UCSD-AML1 (cell line): ENCODE data around the gene GRK2.
A peak's percentile ranks its signal among the peaks of the same experiment; 100 is the strongest.

Experiments used
- DNase-seq: peaks from one replicate; lab custom pipeline; 2025; ENCODE audit not compliant: unreplicated experiment; lab: John Stamatoyannopoulos, UW

The GRK2 gene

DNA sequence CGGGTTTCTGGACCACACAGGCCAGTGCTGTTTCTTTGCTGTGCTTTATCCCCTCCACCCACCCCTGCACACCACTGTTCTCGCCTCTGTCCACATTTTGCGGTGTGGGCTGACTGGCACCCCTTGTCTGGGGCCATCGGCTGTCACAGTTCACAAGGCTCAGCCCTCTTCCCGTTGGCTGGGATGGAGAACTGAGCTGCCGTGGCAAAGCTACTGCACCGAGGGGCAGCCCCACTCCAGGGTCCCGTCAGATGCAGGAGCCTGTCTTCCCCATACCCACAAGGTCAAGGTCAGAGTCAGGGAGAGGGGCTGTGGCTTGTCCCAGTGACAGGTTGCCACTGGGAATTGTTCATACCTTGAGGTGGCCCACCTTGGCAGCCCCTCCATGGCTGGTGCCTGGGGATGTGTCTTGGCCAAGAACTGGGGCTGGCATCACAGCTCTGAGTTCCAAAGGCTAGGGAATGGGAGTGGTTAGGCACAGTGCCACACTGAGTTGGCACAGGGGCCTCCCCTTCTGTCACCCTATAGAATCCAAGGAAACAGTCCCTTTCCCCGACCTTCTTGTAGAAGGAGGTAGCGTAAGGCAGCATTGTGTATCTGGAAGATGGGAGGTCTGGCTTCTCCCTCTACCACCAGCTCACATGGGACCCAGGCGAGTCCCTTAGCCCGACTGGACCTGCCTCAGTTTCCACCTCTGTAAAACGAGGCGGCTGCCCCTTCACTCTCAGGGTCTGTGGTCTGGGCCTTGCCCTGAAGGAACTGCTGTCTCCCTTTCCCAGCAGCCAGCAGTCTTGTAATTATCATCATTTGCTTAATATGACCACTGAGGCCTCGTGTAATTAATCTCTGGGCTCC lies 3.4 kb downstream of the GRK2 start:
- no peak for DNase-seq

DNA sequence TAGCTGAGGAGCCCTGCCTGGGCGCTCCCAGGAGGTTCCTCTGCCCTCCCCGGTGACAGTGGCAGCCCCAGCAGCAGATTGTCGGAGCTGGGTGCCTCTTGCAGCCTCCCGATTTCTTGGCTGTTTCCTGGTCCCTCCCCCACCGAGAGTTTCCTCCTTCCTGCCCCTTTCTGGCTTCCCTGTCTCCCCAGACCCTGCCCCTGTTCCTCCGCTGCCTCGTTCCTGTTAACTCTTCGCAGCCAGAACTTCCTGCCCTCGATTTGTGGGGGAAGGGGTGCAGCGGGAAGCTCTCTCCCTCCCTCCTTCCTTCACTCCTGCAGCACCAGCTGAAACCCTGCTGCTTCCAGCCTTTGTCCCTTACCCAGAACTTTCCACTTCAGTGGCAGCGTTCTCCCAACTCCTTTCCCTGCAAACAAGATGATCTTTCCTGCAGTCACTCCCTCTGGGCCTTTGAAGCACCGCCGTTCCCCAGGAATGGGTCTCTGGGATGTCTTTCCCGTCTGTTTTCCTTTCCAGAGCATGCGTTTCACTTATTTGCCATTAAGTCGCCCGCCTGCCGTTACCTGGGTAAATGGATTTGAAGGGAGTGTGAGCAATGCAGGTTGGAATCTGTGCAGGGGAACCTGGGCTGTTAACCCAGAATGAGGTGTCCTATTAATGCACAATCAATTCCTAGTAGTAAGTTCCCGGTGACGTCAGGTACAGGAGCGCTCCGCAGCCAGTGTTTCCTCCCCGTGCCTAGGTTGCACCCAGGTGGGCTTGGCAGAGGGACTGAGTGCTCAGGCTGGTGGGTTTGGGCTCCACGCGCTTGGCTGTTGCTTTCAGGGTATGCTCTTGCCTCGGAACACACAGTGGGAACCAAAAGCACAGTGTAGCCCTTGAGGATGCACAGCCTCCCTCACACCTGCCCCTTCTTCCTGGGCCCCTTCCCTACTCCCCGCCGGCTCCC lies 4.3 kb downstream of the GRK2 start:
- DNase-seq: peak; percentile 84

DNA sequence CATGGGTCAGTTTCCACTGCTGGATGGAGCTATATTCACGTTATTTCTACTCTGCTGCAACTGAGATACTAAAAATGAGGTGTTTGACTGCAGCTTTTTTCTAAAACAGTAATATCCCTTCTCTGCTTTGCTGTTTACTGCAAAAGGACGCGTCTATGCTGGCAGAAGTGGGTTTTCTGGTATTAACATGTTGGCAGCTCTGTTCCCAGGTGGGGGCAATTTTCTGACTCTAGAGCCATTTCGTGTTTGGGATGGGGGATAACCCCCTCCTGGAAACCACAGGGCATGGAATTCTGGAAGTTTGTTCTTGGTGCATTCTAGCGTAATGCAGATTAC lies 4.9 kb downstream of the GRK2 start:
- no peak for DNase-seq

DNA sequence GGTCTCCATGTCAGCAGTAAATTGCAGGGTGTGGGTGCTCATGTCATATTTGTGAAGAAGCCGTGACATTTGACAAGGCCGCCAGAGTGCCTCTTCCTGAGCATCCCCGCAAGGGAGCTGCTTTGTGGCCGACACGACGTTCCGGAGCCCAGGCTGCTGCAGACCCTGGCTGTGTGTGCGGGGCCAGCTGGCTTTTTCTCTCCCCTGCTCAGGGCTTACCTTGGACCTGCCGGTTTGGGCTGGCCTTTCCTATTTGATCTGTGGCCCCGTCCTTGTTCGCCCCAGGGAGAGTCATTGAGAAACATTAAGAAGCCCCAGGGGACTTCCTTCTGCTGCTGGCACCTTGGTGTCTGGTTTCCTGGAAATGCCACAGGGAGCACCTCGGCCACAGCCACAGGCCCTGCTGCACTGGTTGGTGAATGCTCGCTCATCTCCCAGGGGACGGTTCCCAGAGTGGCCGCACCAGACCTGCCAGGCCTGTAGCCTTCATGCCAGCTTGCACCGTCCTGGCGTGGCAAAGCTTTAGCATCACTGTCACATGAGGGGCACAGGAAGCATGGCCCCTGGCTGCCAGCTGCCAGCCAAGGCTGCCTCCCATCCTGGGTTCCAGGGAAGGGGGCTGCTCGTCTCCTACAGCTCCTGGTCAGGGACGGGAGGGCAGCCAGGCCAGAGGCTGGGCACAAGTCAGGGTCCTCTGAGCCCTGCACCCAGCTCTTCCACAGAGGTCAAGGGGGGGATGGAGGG lies 5.4 kb downstream of the GRK2 start:
- peak; percentile 67 for DNase-seq

DNA sequence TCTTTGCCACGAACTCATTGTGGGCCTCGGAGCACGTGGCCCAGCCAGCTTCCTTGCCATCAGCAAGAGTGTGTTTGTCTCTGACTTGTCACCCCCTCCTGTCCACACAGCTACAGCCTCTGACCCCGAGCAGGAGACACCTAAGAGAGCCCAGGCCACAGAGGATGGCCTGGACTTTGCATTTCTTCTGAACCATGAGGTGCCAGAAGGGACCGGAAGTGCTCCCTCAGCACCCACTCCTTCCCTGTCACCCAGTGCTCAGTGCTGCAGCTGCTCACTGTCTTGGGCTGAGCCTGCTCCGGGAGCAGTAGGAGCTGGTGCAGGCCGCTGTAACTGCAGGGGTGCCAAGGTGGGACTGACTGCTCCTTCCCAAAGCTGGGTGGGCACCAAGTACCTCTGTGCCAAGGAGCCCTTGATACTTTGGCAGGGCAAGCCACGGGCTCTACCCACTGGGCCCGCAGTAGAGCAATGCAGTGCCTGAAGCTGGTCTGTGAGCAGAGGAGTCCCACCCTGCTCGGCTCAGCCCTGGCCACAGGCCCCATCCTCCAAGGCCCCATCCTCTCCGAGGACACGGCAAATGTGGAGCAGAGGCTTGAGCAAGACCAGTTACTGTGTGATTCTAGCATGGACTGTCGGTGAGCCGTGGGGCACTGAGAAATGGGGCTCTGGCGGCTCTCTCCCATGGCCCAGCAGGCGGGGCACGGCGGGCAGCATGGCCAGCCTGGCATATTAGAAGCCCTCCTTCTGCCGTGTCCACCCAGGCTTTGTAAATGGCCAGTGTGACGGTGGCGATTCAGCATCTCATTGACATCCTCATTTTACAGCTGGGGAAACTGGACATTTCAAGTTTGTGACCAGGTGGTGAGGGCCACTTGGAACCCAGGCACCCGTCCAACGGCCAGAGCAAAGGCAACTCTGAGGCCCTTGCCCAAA lies 6.3 kb downstream of the GRK2 start:
- no peak for DNase-seq

DNA sequence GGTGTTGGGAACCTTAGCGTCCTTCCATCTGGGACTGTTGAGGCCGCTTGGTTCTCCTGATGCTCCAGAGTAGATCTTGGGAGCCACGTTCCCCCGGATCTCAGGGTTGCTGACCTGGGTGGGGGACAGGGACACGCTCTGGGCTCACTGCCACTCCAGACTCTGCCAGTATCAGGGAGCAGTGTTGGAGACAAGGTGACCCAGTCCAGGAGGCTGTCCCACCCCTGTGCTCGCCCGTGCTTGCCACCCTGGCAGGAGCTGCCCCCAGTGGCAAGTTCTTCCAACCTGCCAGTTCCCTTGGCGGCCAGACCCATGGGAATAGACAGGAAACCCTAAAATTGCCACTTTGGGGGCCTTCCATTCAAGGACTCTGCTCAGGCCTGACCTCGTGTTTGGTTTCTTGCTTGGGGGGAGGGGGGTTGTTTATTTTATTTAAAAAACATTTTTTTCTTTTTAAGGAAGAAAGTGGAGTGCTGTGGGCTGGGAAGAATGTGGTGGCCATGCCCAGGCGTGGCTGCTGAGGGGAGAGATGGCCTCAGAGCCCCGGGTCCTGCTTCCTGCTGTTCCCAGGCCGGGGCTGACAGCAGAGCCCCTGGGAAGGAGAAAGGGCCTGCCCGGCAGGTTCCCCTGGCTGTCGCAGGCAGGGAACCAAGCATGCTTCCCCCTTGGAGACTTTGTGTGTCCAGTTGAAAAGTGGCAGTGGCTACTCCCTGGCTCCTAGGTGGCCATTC lies 7.2 kb downstream of the GRK2 start:
- DNase-seq: no peak

DNA sequence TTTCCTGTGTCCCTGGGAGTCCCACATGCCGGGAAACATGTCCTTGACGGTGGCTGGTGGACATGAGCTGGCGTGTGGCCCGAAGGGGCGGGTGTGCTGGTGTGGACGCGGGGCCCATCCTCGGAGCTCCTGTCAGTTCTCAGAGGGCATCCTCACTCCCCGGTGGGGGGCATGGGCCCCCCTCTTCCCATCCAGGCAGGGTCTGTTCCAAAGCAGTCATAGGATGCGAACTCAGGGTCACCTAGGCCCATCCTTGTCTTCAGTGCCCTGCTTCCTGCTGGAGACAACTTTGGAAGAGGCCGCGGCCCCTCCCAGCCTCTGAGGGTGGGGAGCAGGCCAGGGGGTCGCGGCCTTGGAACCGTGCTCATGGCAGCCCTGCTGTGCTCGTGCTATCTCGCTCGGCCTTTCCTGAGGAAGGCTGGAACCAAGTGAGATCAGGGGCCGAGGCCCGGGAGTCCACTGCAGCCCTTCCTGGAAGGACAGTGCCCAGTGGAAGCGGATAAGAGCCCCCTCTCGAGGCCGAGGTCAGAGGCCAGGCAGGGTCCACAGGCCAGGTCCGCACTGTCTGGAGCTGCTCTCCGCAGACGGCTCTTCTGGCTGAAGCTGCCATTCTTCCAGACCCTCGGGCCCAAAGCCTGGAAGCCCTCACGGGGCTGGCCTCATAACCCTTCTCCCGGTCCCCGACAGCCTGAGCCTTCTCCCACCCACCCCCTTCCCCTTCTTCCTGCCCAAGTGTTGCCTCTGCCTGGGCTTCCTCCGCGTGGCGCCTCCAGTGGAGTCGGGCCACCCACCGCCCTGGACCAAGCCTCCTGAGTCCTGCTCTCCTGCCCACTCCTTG lies 8.7 kb downstream of the GRK2 start:
- no peak for DNase-seq

DNA sequence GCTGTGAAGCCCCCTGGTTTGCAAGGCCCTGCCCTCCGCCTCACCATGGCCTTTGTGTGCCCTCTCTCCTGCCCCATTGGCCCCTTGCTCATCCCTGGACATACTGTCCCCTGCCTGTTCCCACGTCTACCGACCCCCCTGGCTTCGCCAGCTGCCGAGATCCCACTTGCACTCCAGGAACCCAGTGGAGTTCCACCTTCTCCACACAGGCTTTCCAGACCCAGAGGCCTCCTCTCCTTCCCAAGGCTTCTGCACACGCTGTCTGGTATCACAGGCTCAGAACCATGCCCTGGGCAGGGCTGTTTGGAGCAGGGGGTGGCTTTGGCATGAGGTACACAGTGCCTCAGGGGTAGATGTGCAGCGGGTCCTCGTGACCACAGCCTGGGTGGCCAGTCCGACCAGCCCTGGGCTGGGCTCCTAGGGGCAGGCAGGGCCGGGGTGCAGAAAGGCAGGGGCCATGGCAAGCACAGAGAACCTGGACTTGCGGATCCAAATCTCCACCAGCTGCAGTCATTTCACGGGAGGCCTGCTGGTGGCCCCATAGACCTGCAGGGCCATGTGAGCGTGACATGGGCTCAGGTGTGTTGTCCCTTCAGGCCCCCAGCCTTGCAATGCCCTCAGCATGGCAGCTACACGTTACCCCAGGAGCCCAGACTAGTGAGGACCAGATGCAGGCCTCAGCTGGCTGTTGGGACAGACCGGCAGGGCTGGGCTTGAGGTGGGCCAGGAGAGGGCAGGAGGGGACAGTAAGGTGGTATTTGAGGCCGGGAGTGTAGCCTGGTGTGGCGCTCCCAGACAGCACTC lies 9.5 kb downstream of the GRK2 start:
- no peak for DNase-seq

DNA sequence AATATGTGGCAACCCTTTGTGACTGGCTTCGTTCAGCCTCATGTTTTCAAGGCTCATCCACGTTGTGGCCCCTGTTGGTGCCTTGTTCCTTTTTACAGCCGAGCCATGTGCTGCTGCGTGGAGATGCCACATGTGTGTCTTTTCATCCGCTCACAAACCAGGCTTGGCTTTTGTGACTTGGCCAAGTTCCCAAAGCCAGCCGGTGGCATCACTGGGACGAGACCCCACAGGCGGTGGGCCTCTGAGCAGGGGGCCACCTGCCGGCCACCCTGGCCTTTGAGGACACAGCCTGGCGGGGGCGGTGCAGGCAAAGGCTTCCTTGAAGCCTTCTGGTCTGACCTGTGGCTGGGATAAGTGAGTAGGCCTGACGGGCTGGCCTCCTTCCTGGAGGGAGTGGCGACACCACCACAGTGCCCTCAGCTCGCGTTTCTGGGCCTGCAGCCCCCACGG lies 10.5 kb downstream of the GRK2 start:
- DNase-seq: peak; percentile 92

DNA sequence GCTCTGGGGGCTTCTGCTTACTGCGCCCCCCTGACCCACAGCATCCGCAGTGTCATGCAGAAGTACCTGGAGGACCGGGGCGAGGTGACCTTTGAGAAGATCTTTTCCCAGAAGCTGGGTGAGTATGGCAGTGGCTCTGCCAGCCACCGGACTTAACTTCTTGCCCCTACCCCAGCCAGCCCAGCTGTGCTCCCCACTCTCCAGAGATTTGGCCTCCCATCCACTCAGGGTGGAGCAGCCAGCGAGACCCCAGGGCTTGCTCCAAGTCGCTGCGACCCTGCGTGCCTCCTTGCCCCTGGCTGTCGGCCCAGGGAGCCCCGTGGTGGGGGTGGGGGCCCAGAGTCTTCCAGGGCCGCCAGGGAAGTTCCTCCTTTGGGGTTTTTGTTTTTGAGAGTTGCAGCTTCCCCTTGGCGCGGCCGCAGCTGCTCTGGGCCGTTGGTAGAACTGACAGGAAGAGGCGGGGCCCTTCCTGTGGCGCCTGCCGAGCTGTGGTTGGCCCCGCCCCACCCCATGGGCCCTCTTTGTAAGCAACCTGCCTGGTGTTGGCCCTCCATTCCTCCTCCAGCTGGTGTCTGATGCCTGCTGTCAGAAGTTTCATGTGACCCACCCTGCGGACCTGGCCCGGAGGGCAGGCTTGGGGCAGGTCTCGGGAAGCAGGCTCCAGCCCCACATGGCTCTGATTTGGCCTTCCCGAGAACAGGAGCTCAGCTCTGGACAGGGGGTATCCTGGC lies 11.1 kb downstream of the GRK2 start:
- peak; percentile 97 for DNase-seq

DNA sequence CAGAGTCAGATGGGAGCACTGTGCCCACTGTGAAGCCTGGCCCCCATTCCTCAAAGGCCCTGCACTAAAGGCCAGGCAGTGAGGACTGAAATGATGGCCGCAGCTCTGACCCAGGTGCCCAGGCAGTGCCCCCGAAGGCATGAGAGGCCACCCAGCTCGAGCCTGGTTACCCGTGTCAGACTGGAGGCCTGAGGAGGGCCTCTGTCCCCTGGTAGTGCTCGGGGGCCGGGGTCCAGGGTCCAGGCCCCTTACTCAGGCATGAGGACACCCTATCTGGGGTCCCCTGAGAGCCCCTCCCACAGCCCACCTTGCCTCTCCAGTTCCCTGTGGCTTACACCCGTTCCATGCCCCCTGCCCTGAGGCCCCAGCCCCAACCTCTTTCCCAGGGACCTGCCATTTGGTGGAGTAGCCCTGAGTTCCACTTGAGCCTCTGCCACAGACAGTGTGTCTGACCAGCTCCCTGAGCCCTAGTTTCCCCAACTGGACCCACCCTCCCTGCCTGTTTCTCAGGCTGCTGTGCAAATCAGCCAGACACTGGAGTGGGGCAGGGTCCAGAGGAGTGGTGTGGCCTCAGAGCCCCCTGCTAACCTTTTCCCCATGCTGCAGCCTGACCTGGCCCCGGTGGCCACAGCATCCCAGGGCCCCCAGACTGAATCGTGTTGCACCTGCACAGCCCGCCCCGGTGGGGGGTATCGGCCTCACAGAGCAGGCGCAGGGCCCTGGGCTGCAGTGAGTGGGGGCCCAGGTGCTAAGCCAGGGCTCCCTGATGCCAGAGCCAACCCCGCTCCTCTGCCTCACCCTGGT lies 12.1 kb downstream of the GRK2 start:
- DNase-seq: no peak

DNA sequence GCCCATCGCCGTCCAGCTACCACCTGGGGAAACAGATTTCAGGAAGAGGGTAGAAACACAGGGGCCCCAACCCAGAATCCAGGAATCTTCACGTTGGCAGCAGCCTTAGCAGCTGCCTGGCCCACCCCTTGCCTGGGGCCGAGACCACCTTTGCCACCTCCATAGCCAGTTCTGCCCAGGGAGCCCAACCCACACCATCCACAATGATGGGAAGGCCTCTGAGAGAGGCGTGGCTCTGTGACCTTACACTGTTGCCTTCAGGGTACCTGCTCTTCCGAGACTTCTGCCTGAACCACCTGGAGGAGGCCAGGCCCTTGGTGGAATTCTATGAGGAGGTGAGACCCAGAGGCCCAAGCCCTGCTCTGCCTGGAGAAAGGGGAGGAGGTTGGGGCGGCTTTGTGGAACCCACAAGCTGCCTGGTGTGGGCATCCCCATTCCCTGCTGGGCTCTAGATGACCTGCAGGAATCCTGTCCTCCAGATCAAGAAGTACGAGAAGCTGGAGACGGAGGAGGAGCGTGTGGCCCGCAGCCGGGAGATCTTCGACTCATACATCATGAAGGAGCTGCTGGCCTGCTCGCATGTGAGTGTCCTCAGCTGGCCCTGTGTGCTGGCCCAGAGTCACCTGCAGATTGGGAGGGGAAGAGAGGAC lies 12.8 kb downstream of the GRK2 start:
- no peak for DNase-seq

DNA sequence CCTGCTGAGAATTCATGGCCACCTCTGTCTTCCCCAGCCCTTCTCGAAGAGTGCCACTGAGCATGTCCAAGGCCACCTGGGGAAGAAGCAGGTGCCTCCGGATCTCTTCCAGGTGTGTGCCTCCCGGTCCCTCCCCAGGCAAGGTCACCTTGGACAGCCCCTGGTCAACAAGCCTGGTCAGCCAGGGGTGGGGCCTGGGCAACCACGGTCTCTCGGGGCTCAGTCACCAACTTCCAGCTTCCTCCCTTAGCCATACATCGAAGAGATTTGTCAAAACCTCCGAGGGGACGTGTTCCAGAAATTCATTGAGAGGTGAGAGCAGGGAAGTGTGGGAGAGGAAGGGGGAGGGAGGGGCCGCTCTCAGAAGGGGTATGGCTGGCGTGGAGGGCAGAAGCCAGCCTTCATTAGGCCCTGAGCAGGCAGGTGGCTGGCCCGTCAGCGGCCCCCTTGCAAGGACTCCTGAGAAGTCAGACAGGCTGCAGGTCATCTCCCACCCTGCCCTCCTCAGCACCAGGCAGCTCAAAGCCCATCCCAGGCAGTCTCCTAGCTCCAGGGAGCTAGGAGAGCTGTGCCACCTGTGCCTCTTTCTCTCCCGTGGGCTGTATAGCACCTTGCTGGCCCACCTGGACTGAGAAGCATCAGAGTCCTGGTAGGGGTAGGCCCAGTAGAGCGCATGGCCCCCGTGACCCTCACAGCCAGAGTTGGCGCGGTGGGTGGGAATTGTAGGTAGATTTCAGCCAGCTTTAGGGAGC lies 13.5 kb downstream of the GRK2 start:
- DNase-seq: no peak

DNA sequence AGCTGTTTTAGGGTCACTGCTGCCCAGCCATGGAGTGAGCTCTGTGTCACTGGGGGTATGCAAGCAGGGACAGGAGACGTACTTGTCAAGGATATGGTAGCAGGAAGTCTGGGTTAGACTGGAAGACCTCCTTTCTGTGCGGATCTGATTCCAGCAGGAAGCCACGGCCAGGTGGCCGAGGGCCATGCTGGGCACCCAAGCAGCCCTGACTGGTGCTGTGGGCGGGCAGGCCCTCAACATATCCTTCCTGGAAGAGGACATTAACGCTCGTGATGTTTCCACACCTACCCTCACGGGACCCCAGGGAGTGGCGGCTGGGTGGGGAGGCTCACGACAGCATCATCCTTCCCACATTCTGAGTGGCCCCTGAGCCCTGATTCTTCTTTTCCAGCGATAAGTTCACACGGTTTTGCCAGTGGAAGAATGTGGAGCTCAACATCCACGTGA lies 14.1 kb downstream of the GRK2 start:
- DNase-seq: peak; percentile 69
